Measurements from ENCODE around the gene BLVRA.
"Not testable (repeated sequence)": the region's sequence is repeated elsewhere in the genome, so short reads cannot be mapped to it uniquely, and the experiment has no call there.

BLVRA gene

DNA sequence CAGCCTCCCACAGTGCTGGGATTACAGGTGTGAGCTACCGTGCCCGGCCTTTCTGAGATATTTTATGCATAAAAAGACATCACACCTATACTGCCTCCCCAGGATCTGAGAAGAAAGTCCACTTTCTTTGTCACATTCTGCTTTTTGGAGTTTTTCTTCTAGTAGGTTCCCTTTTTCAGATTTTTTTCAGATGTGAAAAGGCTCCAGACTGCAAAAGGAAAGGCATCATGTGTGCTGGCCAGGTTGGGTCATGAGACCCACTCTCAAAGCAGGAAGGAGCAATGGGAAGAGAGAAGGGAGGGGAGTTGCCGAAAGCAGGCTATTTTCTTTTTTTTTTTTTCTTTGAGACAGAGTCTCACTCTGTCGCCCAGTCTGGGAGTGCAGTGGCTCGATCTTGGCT, 10.8 kb downstream of the BLVRA start:
- no peak for DNase-seq (ENCODE audit: extremely low read depth, low read depth)
- H3K4me3 ChIP-seq (replicated peaks; ENCODE audit: low read depth, low read length): no peak overlapping the region
- TF ChIP-seq, protein P1, sequence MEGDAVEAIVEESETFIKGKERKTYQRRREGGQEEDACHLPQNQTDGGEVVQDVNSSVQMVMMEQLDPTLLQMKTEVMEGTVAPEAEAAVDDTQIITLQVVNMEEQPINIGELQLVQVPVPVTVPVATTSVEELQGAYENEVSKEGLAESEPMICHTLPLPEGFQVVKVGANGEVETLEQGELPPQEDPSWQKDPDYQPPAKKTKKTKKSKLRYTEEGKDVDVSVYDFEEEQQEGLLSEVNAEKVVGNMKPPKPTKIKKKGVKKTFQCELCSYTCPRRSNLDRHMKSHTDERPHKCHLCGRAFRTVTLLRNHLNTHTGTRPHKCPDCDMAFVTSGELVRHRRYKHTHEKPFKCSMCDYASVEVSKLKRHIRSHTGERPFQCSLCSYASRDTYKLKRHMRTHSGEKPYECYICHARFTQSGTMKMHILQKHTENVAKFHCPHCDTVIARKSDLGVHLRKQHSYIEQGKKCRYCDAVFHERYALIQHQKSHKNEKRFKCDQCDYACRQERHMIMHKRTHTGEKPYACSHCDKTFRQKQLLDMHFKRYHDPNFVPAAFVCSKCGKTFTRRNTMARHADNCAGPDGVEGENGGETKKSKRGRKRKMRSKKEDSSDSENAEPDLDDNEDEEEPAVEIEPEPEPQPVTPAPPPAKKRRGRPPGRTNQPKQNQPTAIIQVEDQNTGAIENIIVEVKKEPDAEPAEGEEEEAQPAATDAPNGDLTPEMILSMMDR (IDR thresholded peaks at IDR 0.05; ENCODE audit: low read depth, low read length, missing control alignments): no peak

DNA sequence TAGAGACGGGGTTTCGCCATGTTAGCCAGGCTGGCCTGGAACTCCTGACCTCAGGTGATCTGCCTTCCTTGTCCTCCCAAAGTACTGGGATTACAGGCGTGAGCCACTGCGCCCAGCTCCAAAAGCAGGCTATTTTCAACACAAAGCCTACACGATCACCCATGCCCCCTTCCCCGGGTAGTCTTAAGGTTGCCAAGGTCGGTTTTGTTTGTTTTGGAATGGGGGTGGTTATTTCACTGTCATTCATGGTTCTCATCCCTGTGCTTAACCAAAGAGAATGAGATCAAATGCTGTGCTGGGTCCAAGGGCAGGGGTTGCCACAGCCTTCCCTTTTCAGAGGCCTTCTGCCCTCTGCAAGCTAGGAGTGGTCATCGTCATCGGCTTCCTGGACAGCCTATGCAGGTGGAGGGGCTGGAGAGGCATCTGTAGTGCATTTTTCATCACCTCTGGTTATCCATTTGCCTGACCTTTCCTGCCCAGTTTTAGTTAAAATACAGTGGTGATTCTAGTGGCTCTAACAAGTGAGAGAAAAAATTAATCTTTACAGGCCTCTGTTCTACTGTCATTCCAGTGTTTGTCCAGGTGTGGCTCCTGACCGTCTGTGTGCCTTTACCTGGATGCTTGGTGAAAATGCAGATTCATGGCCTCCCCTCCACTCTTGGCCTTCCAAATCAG, 11.4 kb downstream of the BLVRA start:
- TF ChIP-seq, protein P1 (IDR thresholded peaks at IDR 0.05; ENCODE audit: low read depth, low read length, missing control alignments): no peak
- no peak for DNase-seq (ENCODE audit: extremely low read depth, low read depth)
- H3K4me3 ChIP-seq (replicated peaks; ENCODE audit: low read depth, low read length): no peak overlapping the region

DNA sequence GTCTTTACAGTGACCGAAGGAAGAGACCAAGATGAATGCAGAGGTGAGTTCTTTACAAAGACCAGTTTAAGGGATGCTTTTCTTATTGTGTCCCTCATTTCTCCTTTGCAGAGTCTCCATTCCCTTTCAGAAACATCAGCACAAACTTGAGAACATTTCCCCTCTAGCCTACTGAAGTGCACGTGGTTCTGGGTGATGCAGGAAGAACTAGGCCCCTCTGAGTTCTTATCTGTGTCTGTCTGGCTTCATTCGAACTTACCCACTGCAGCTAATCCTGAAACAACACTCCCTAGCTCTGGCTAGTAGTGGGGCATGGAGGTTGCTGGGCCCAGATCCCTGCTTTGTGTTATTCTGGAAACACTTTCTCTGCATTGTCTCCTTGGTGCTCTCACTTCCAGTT, 12.6 kb downstream of the BLVRA start:
- no peak for DNase-seq (ENCODE audit: extremely low read depth, low read depth)
- TF ChIP-seq, protein P1 (IDR thresholded peaks at IDR 0.05; ENCODE audit: low read depth, low read length, missing control alignments): no peak
- H3K4me3 ChIP-seq (replicated peaks; ENCODE audit: low read depth, low read length): no peak overlapping the region

DNA sequence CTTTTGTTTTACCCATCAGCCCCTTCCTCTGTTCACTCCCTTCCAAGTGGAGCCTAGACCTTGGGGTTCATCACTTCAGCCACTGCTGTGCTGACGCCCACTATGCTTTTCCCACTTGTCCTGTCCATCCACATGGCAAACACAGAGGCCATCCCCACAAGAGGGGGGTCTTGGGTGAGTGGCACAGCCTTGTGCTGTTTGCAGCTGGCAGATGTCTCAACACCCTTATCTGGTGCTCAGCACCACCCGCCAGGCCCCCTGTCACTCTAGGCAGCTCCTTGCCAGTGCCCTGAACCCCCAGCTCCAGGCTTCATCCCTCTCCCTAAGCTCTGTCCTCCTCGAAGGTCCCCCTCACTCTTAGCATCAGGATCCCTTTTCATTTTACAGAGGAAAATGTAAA, 13.1 kb downstream of the BLVRA start:
- no peak overlapping the region for H3K4me3 ChIP-seq (replicated peaks; ENCODE audit: low read depth, low read length)
- DNase-seq (ENCODE audit: extremely low read depth, low read depth): no peak
- TF ChIP-seq, protein P1 (IDR thresholded peaks at IDR 0.05; ENCODE audit: low read depth, low read length, missing control alignments): no peak

DNA sequence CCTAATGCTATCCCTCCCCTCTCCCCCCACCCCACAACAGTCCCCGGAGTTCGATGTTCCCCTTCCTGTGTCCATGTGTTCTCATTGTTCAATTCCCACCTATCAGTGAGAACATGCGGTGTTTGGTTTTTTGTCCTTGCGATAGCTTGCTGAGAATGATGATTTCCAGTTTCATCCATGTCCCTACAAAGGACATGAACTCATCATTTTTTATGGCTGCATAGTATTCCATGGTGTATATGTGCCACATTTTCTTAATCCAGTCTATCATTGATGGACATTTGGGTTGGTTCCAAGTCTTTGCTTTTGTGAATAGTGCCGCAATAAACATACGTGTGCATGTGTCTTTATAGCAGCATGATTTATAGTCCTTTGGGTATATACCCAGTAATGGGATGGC, 14.8 kb downstream of the BLVRA start:
- DNase-seq (ENCODE audit: extremely low read depth, low read depth); H3K4me3 ChIP-seq (replicated peaks; ENCODE audit: low read depth, low read length): not testable (repeated sequence)

DNA sequence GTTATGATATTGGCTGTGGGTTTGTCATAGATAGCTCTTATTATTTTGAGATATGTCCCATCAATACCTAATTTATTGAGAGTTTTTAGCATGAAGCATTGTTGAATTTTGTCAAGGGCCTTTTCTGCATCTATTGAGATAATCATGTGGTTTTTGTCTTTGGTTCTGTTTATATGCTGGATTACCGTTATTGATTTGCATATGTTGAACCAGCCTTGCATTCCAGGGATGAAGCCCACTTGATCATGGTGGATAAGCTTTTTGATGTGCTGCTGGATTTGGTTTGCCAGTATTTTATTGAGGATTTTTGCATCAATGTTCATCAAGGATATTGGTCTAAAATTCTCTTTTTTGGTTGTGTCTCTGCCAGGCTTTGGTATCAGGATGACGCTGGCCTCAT, 16.8 kb downstream of the BLVRA start:
- H3K4me3 ChIP-seq (replicated peaks; ENCODE audit: low read depth, low read length); DNase-seq (ENCODE audit: extremely low read depth, low read depth): not testable (repeated sequence)

DNA sequence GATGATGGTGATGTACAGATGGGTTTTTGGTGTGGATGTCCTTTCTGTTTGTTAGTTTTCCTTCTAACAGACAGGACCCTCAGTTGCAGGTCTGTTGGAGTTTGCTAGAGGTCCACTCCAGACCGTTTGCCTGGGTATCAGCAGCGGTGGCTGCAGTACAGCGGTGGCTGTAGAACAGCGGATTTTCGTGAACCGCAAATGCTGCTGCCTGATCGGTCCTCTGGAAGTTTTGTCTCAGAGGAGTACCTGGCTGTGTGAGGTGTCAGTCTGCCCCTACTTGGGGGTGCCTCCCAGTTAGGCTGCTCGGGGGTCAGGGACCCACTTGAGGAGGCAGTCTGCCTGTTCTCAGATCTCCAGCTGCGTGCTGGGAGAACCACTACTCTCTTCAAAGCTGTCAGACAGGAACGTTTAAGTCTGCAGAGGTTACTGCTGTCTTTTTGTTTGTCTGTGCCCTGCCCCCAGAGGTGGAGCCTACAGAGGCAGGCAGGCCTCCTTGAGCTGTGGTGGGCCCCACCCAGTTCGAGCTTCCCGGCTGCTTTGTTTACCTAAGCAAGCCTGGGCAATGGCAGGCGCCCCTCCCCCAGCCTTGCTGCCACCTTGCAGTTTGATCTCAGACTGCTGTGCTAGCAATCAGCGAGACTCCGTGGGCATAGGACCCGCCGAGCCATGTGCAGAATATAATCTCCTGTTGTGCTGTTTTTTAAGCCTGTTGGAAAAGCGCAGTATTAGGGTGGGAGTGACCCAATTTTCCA, 20.0 kb downstream of the BLVRA start:
- H3K4me3 ChIP-seq (replicated peaks; ENCODE audit: low read depth, low read length); DNase-seq (ENCODE audit: extremely low read depth, low read depth): not testable (repeated sequence)

DNA sequence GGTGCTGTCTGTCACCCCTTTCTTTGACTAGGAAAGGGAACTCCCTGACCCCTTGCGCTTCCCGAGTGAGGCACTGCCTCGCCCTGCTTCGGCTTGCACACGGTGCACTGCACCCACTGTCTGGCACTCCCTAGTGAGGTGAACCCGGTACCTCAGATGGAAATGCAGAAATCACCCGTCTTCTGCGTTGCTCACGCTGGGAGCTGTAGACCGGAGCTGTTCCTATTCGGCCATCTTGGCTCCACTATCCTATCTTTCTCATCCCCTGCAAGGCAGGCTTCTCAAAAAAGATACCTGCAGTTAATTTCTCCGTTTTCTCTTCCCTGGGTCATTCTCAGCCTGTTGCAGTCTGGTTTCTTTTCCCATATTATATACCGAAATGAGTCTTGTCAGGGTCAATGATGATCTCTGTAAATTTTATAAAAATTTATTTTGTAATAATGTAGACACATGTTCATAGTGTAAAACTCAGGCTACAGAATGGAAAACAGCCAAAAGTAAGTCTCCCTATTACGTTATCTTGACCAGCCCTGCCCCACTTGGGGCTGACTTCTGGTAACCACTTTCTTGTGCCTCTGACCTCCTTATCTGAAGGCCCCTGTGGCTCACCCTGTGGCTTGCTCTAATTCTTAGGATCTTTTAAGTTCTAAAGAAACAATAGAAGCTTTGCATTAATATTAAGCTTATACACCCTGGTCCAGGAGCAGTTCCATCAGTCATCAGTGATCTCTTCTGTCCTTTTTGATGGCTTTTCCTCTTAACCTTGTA, 20.7 kb downstream of the BLVRA start:
- DNase-seq (ENCODE audit: extremely low read depth, low read depth): no peak
- H3K4me3 ChIP-seq (replicated peaks; ENCODE audit: low read depth, low read length): no peak overlapping the region
- TF ChIP-seq, protein P1 (IDR thresholded peaks at IDR 0.05; ENCODE audit: low read depth, low read length, missing control alignments): no peak
